22Rv1 (cell line): Measurements from ENCODE around the gene TCIRG1.

ENCODE experiments used
- H3K27ac ChIP-seq: fragments of 450-650 bp; 2 replicates; pipeline ENCODE4 v1.5.1; 2017
- CTCF ChIP-seq: fragments of 450-650 bp; IDR thresholded peaks from 2 replicates; pipeline ENCODE4 v1.5.1; 2017; ENCODE audit warnings: mild to moderate bottlenecking
- ZFX ChIP-seq: fragments of 450-650 bp; IDR thresholded peaks from 2 replicates; pipeline ENCODE4 v1.6.1; 2017; ENCODE audit warnings: antibody characterized with exemption, borderline replicate concordance

Gene TCIRG1

GRCh38 chr11:68071281-68072048 is 32.6 kb downstream of the TCIRG1 start:
- TF ChIP-seq ZFX (no peak), CTCF (no peak)
- H3K27ac ChIP-seq: no peak overlapping the region

GRCh38 chr11:68074584-68075352 is 35.9 kb downstream of the TCIRG1 start:
- no peak overlapping the region for H3K27ac ChIP-seq
- TF ChIP-seq CTCF: no peak
- TF ChIP-seq ZFX: no peak

GRCh38 chr11:68076371-68077042 is 37.7 kb downstream of the TCIRG1 start:
- no peak overlapping the region for H3K27ac ChIP-seq
- TF ChIP-seq CTCF: no peak
- no peak for TF ChIP-seq ZFX

GRCh38 chr11:68077617-68078582 is 39.1 kb downstream of the TCIRG1 start:
- TF ChIP-seq ZFX (no peak), CTCF (no peak)
- no peak overlapping the region for H3K27ac ChIP-seq

GRCh38 chr11:68080860-68081259 is 42.0 kb downstream of the TCIRG1 start:
- no peak overlapping the region for H3K27ac ChIP-seq

More at GRCh38 chr11:68080860-68081259, 42.0 kb downstream of the TCIRG1 start:
- TF ChIP-seq ZFX (no peak), CTCF (no peak)
